ENCODE data around the gene MLN. TPM values are rescaled to one million over a fixed set of nuclear protein-coding genes. Genes with fewer than 3 reads are reported as not detected.

MLN gene
- total and polyA plus RNA-seq, 2 experiments from 2014 or later, result not detected

GRCh38 chr6:33784787-33785186, 19.0 kb downstream of the MLN start (continued):
- no peak for TF ChIP-seq JUNB (IDR thresholded peaks at IDR 0.05; ENCODE audit: unreplicated experiment)
- TF ChIP-seq ZNF114 (CRISPR knock-in tag; IDR thresholded peaks at IDR 0.05), result no peak
- TF ChIP-seq ZNF331 (CRISPR knock-in tag; IDR thresholded peaks at IDR 0.05; ENCODE audit: low read depth), result no peak
- no peak for TF ChIP-seq EZH2phosphoT487 (IDR thresholded peaks at IDR 0.05; ENCODE audit: unreplicated experiment)

DNA sequence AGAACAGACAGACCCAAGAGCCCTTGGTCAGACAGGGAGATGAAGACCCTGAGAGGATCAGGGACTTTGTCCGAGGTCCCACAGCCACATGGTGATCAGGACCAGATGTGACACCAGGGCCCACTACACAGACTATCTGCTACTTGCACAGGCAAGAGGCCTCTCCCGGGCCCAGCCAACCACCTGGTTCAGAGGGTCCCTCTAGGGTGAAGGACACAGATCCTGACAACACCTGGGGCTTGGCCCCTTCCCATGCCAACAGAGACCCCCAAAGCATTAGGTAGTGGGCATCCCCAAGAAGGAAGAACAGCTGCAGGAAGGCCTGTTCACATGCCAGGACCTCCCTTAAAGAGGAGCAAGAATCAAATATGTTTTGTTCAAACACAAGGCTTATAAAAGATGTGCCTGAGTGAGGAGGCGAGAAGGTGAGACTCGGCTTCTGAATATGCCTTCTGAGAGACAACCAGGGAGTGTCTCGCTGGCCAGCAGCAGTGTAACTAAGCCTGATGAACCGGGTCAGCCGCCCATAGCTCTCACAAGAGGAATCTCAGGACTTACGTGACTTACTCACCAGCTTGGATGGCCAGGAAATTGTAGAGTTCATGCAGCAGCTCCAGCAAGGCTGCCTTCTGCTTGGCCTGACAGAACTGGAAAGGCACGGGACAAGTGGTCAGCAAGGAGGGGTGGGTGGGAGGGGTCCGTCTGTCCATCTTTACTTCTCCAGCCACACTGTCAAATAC, 19.9 kb downstream of the MLN start:
- H3K27me3 Mint-ChIP-seq (ENCODE audit: insufficient read depth, low read depth, poor library complexity), result peaks cover 12% of the 10 kb centered on the region
- H3K27ac ChIP-seq (ENCODE audit: low read depth), result no peak overlapping the region
- no peak overlapping the region for H3K27ac Mint-ChIP-seq
- no peaks in the 10 kb centered on the region for H3K9me2 ChIP-seq (ENCODE audit: insufficient read depth)
- no peaks in the 10 kb centered on the region for H3K9me3 Mint-ChIP-seq
- peaks cover 34% of the 10 kb centered on the region for H3K79me2 ChIP-seq (replicated peaks; ENCODE audit: insufficient read depth)
- H3K36me3 ChIP-seq (ENCODE audit: insufficient read depth), result peaks cover 12% of the 10 kb centered on the region; the same call in 1 of the 2 replicates
- peaks cover 7% of the 10 kb centered on the region; the same call in 1 of the 2 replicates for H3F3A ChIP-seq (replicated peaks; ENCODE audit: low read depth)
- H3K4me1 ChIP-seq (ENCODE audit: insufficient read depth), result peaks cover 68% of the 10 kb centered on the region
- H3K27me3 ChIP-seq (ENCODE audit: insufficient read depth), result no peaks in the 10 kb centered on the region
- no peak overlapping the region for H3K4me3 ChIP-seq
- H3K4me1 Mint-ChIP-seq, result peaks cover 74% of the 10 kb centered on the region
- H3K36me3 Mint-ChIP-seq (ENCODE audit: low read depth), result peaks cover 60% of the 10 kb centered on the region
- ATAC-seq, result no peak
- H2AFZ ChIP-seq, result no peak overlapping the region
- no peak for DNase-seq (ENCODE audit: low spot score)
- H3K4me2 ChIP-seq, result no peak overlapping the region
- peaks cover 11% of the 10 kb centered on the region; the same call in 1 of the 2 replicates for H4K20me1 ChIP-seq (replicated peaks; ENCODE audit: insufficient read depth)
- H3K4me3 Mint-ChIP-seq, result no peak overlapping the region
- TF ChIP-seq ZNF462 (CRISPR knock-in tag; IDR thresholded peaks at IDR 0.05) (no peak), POLR2AphosphoS5 (IDR thresholded peaks at IDR 0.05; ENCODE audit: low read depth) (no peak), JUNB (IDR thresholded peaks at IDR 0.05; ENCODE audit: unreplicated experiment) (no peak), CREB1 (CRISPR knock-in tag; IDR thresholded peaks at IDR 0.05; ENCODE audit: low read depth) (no peak), NANOG (IDR thresholded peaks at IDR 0.05; ENCODE audit: borderline replicate concordance) (no peak), EZH2phosphoT487 (IDR thresholded peaks at IDR 0.05; ENCODE audit: unreplicated experiment) (no peak), CTCF (conservative IDR thresholded peaks at IDR 0.05; ENCODE audit: low read depth in 2 of 2) (no peak), ZNF114 (CRISPR knock-in tag; IDR thresholded peaks at IDR 0.05) (no peak), ZNF331 (CRISPR knock-in tag; IDR thresholded peaks at IDR 0.05; ENCODE audit: low read depth) (no peak), STAT1 (IDR thresholded peaks at IDR 0.05; ENCODE audit: unreplicated experiment) (no peak), EZH2 (IDR thresholded peaks at IDR 0.05; ENCODE audit: low read depth, unreplicated experiment) (no peak)
- TF ChIP-seq, protein P1, sequence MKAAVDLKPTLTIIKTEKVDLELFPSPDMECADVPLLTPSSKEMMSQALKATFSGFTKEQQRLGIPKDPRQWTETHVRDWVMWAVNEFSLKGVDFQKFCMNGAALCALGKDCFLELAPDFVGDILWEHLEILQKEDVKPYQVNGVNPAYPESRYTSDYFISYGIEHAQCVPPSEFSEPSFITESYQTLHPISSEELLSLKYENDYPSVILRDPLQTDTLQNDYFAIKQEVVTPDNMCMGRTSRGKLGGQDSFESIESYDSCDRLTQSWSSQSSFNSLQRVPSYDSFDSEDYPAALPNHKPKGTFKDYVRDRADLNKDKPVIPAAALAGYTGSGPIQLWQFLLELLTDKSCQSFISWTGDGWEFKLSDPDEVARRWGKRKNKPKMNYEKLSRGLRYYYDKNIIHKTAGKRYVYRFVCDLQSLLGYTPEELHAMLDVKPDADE (IDR thresholded peaks at IDR 0.05), result no peak
